D721Med (cell line): Measurements from ENCODE around the gene ZSWIM3.

Source experiments
- DNase-seq: peaks from one replicate; pipeline ENCODE4 v3.0.0; 2011; ENCODE audit warnings: low spot score; ENCODE audit not compliant: insufficient read length
- FAIRE-seq: peaks from 2 replicates; lab custom pipeline; 2011; peaks lifted over from hg19 to GRCh38; lab: Jason Lieb, UNC
- TF ChIP-seq, protein P1 (sequence below): IDR thresholded peaks from 2 replicates; pipeline ENCODE4 v1.5.1; 2012; ENCODE audit warnings: mild to moderate bottlenecking, control low read depth; ENCODE audit not compliant: insufficient read depth; ENCODE audit errors: missing control alignments

The ZSWIM3 gene

DNA sequence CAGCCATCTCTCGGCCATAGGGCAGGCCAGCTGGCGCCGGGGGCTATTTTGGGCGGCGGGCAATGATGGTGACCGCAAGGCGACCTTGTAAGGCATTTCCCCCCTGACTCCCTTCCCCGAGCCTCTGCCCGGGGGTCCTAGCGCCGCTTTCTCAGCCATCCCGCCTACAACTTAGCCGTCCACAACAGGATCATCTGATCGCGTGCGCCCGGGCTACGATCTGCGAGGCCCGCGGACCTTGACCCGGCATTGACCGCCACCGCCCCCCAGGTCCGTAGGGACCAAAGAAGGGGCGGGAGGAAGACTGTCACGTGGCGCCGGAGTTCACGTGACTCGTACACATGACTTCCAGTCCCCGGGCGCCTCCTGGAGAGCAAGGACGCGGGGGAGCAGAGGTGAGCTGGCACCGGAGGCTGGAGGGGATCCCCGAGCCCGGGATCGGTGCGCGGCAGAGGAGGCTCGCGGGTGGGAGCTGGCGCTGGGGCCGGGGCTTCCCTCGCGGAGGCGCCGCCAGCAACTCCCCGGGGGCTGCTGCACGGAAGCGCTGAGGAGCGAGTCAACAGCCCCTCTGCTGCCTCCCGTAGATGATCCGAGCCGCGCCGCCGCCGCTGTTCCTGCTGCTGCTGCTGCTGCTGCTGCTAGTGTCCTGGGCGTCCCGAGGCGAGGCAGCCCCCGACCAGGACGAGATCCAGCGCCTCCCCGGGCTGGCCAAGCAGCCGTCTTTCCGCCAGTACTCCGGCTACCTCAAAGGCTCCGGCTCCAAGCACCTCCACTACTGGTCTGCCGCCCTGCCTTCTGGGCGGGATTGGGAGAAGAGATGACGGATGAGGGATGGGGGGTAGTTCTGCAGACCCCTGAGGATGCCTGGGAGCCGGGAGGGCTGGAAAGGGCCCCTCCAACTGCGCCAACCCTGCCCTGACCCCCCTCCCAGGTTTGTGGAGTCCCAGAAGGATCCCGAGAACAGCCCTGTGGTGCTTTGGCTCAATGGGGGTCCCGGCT, 33.9 kb downstream of the ZSWIM3 start, which contains the start of the genes CTSA and NEURL2:
CTSA (plus strand) TSS at position 351 of the 999 bp plus-strand sequence; CDS start at position 585, 234 bp downstream.
NEURL2 (minus strand) TSS at position 224 of the 999 bp plus-strand sequence; CDS start at position 7, 217 bp downstream.
- TF ChIP-seq, protein P1, sequence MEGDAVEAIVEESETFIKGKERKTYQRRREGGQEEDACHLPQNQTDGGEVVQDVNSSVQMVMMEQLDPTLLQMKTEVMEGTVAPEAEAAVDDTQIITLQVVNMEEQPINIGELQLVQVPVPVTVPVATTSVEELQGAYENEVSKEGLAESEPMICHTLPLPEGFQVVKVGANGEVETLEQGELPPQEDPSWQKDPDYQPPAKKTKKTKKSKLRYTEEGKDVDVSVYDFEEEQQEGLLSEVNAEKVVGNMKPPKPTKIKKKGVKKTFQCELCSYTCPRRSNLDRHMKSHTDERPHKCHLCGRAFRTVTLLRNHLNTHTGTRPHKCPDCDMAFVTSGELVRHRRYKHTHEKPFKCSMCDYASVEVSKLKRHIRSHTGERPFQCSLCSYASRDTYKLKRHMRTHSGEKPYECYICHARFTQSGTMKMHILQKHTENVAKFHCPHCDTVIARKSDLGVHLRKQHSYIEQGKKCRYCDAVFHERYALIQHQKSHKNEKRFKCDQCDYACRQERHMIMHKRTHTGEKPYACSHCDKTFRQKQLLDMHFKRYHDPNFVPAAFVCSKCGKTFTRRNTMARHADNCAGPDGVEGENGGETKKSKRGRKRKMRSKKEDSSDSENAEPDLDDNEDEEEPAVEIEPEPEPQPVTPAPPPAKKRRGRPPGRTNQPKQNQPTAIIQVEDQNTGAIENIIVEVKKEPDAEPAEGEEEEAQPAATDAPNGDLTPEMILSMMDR = peak; percentile 2
- FAIRE-seq (no peak), DNase-seq (peak; percentile 99)

DNA sequence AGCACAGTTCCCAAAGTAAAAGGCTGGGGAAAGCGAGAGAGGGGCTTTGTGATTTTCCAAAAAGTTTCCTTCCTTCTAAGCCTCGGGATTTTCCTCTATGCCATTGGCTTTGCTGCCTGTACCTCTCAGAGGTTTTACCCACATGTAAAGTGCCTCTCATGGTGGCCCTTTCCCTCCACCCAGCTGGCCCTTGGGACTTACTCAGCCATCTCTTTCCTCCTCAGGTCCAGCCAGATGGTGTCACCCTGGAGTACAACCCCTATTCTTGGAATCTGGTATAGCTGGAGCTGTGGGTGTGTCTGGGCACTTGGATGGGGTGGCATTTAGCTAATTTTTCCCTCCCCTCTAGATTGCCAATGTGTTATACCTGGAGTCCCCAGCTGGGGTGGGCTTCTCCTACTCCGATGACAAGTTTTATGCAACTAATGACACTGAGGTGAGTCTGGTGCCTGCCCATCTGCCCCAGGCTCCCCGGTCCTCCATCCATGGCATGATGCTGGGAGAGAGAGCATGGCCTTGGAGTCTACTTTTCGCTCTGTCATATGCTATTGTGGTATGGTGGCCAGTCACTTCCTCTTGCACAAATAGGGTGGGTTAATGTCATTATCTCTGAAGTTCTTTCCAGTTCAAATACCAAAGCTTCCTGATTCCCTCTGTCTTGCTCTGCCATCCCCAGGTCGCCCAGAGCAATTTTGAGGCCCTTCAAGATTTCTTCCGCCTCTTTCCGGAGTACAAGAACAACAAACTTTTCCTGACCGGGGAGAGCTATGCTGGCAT, 34.8 kb downstream of the ZSWIM3 start:
- DNase-seq (no peak), FAIRE-seq (no peak)
- TF ChIP-seq, protein P1 = no peak

DNA sequence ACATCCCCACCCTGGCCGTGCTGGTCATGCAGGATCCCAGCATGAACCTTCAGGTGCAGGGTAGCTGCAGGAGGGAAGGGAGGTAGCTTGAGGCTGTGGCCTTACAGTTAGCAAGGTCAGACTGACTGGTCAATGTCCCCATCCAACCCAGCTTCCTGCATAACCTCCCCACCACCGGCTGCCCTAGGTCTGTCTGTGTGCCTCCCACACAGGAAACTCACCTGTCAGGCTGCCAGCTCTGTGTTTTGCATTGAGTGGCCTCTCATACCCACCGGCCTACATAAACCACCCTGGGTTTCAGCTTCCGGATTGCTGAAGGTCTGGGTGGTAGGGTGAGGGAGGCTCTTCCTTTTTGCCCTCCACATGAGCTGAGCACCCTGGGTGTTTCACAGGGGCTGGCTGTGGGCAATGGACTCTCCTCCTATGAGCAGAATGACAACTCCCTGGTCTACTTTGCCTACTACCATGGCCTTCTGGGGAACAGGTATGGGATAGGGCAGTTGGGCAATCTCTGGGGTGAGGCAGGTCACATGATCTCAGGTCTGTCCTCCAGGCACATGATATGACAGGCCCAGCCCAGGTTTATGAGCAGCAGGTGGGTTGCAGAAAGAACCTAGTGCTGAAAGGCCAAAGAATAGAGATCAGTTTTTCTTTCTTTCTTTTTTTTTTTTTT, 35.5 kb downstream of the ZSWIM3 start:
- FAIRE-seq (no peak), DNase-seq (no peak)

DNA sequence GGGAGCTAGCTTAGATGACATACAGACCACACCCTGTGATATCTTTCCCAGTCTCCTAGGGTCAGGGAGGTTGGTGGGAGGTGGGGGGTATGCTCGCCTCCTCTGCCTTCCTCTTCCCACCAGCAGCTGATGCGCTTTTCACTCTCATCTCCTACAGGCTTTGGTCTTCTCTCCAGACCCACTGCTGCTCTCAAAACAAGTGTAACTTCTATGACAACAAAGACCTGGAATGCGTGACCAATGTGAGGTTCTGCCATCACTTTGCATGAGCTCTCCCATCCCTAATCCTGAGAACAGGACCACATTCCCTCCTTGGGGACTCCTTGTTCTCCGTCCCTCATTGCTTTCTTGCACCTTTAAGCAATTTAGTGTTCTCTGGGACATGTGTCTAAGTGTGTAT, 36.4 kb downstream of the ZSWIM3 start:
- FAIRE-seq = no peak
- TF ChIP-seq, protein P1 = no peak
- DNase-seq = no peak

More for the DNA sequence above, 35.5 kb downstream of the ZSWIM3 start:
- TF ChIP-seq, protein P1 = no peak

DNA sequence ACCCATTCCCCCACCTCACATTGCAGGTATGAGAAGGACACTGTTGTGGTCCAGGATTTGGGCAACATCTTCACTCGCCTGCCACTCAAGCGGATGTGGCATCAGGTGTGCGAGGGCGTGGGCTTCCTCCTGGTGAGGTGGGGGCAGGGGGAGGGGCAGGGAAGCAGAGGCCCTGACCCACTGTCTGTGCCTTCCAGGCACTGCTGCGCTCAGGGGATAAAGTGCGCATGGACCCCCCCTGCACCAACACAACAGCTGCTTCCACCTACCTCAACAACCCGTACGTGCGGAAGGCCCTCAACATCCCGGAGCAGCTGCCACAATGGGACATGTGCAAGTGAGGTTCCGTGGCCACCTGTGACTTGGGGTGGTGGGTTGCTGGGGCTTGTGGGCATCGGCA, 37.4 kb downstream of the ZSWIM3 start:
- FAIRE-seq (no peak), DNase-seq (no peak)
- TF ChIP-seq, protein P1 = no peak

DNA sequence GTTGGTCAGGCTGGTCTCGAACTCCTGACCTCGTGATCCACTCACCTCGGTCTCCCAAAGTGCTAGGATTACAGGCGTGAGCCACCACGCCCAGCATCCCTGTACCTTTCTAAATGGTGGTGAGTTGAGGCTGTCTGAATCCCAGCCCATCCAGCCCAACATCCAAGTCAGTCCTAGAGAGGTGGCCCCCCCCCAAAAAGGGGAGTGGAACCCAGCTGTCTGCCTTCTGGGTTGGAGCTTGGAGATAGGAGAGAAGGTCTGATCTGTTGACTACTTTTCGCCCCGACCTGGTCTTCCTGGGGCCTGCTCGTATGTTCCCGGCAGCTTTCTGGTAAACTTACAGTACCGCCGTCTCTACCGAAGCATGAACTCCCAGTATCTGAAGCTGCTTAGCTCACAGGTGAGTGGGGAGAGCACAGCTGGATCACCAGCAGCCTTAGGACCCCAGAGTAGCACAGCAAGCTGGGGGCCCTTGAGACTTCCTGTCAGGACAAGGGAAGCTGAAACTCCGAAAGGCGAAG, 39.3 kb downstream of the ZSWIM3 start:
- TF ChIP-seq, protein P1 = no peak

More for the DNA sequence above, 39.3 kb downstream of the ZSWIM3 start:
- DNase-seq = no peak
- FAIRE-seq = no peak
